Measurements from ENCODE around the gene RTP2. TPM values are rescaled to one million over a fixed set of nuclear protein-coding genes. Genes with fewer than 3 reads are reported as not detected.

The RTP2 gene
- total and polyA plus RNA-seq, 2 donors (not counting 1 experiment from before 2014, with no cell fraction given) = not detected

- no CpG with 5 or more reads among the region's 1 CpG for WGBS (ENCODE audit: insufficient coverage)
- Mint-ChIP-seq H3K4me3 (no peak overlapping the region), H3K4me1 (no peaks in the 10 kb centered on the region), H3K9me3 (ENCODE audit: insufficient read depth) (no peaks in the 10 kb centered on the region), H3K27ac (no peak overlapping the region), H3K27me3 (peaks cover 50% of the 10 kb centered on the region)
- H3K4me3 ChIP-seq (ENCODE audit: control extremely low read depth in 1 of 5, extremely low read depth in 1 of 5, insufficient read depth in 1 of 5, low read depth in 2 of 5, low read length in 4 of 5) = no peak overlapping the region
- no peak overlapping the region for H3K4me2 ChIP-seq (replicated peaks; ENCODE audit: low read depth, low read length, poor library complexity, severe bottlenecking)
- no peak overlapping the region for H2AFZ ChIP-seq (ENCODE audit: insufficient read depth, low read depth, low read length, poor library complexity, severe bottlenecking)
- ChIA-PET POLR2A (no interaction called here), CTCF (interaction anchor here (1.5 to 6.4 kb wide), 2 partner anchors 13 to 374 kb away, joined by 3 to 30 read pairs; no protein-coding TSS in a partner anchor)
- no peaks in the 10 kb centered on the region for H4K20me1 ChIP-seq (ENCODE audit: control insufficient read depth, insufficient read depth, low read length, poor library complexity, severe bottlenecking)
- no peaks in the 10 kb centered on the region for H3K36me3 ChIP-seq (replicated peaks in 1 of 2; ENCODE audit: control extremely low read depth in 1 of 2, control insufficient read depth in 1 of 2, extremely low read depth in 1 of 2, insufficient read depth in 2 of 2, low read length in 1 of 2)
- H3K9me3 ChIP-seq (ENCODE audit: control extremely low read depth in 1 of 3, control insufficient read depth in 2 of 3, insufficient read depth in 1 of 3, low read length in 2 of 3) = no peaks in the 10 kb centered on the region
- DNase-seq (no peak), ATAC-seq (ENCODE audit: low read depth) (no peak)
- H3K27me3 ChIP-seq (replicated peaks in 1 of 4; ENCODE audit: control extremely low read depth in 1 of 4, control insufficient read depth in 3 of 4, insufficient read depth in 4 of 4, low read length in 3 of 4) = peaks cover 0 to 9% (median 3%) of the 10 kb centered on the region in 4 experiments
- intact Hi-C loops (cut with micrococcal nuclease) = no loop called here
- H3K4me1 ChIP-seq (ENCODE audit: control insufficient read depth in 2 of 2, insufficient read depth in 2 of 2, low read length in 2 of 2) = no peaks in the 10 kb centered on the region
- TF ChIP-seq EZH2 (IDR thresholded peaks at IDR 0.05; ENCODE audit: borderline replicate concordance, insufficient read depth, low read depth, low read length, poor library complexity, severe bottlenecking) (no peak), CTCF (IDR thresholded peaks at IDR 0.05) (no peak)
- no peaks in the 10 kb centered on the region for H3K79me2 ChIP-seq (ENCODE audit: control insufficient read depth, insufficient read depth, low read length)
- H3K27ac ChIP-seq (ENCODE audit: low read length in 2 of 2) = no peak overlapping the region
- no peak overlapping the region for H3K9ac ChIP-seq (ENCODE audit: low read length)
Observed at GRCh38 chr3:187693431-187693830, 8.9 kb downstream of the RTP2 start.

GRCh38 chr3:187689984-187690383, 12.4 kb downstream of the RTP2 start:
- 63% methylated on average over 4 of the region's 4 CpGs for WGBS (ENCODE audit: insufficient coverage)

More at GRCh38 chr3:187689984-187690383, 12.4 kb downstream of the RTP2 start:
- Histone ChIP-seq H3K36me3 (replicated peaks in 1 of 2; ENCODE audit: control extremely low read depth in 1 of 2, control insufficient read depth in 1 of 2, extremely low read depth in 1 of 2, insufficient read depth in 2 of 2, low read length in 1 of 2) (no peaks in the 10 kb centered on the region), H3K27ac (ENCODE audit: low read length in 2 of 2) (no peak overlapping the region), H3K79me2 (ENCODE audit: control insufficient read depth, insufficient read depth, low read length) (no peaks in the 10 kb centered on the region), H3K9ac (ENCODE audit: low read length) (no peak overlapping the region), H4K20me1 (ENCODE audit: control insufficient read depth, insufficient read depth, low read length, poor library complexity, severe bottlenecking) (no peaks in the 10 kb centered on the region), H3K27me3 (replicated peaks in 1 of 4; ENCODE audit: control extremely low read depth in 1 of 4, control insufficient read depth in 3 of 4, insufficient read depth in 4 of 4, low read length in 3 of 4) (peaks cover 0 to 9% (median 1%) of the 10 kb centered on the region in 4 experiments), H3K4me3 (ENCODE audit: control extremely low read depth in 1 of 5, extremely low read depth in 1 of 5, insufficient read depth in 1 of 5, low read depth in 2 of 5, low read length in 4 of 5) (no peak overlapping the region), H3K9me3 (ENCODE audit: control extremely low read depth in 1 of 3, control insufficient read depth in 2 of 3, insufficient read depth in 1 of 3, low read length in 2 of 3) (no peaks in the 10 kb centered on the region), H3K4me2 (replicated peaks; ENCODE audit: low read depth, low read length, poor library complexity, severe bottlenecking) (no peak overlapping the region), H3K4me1 (ENCODE audit: control insufficient read depth in 2 of 2, insufficient read depth in 2 of 2, low read length in 2 of 2) (no peaks in the 10 kb centered on the region), H2AFZ (ENCODE audit: insufficient read depth, low read depth, low read length, poor library complexity, severe bottlenecking) (no peak overlapping the region)
- H3K4me3 Mint-ChIP-seq = no peak overlapping the region
- peaks cover 39% of the 10 kb centered on the region for H3K27me3 Mint-ChIP-seq
- no peak for DNase-seq
- H3K9me3 Mint-ChIP-seq (ENCODE audit: insufficient read depth) = peaks cover 3% of the 10 kb centered on the region
- intact Hi-C loops (cut with micrococcal nuclease) = no loop called here
- no peak for ATAC-seq (ENCODE audit: low read depth)
- TF ChIP-seq CTCF (IDR thresholded peaks at IDR 0.05) = no peak
- no peak for TF ChIP-seq EZH2 (IDR thresholded peaks at IDR 0.05; ENCODE audit: borderline replicate concordance, insufficient read depth, low read depth, low read length, poor library complexity, severe bottlenecking)
- H3K27ac Mint-ChIP-seq = no peak overlapping the region
- ChIA-PET CTCF (interaction anchor here (6.4 kb wide), 1 partner anchor 10 kb away, joined by 30 read pairs; no protein-coding TSS in a partner anchor), POLR2A (no interaction called here)
- H3K4me1 Mint-ChIP-seq = no peaks in the 10 kb centered on the region

Measured in B cell (primary cell).